HPDE6-E6E7 (cell line): ENCODE measurements around the gene SNRPD3.

Source experiments
- DNase-seq: peaks from one replicate; pipeline ENCODE4 v3.0.0; 2011; ENCODE audit warnings: missing footprints; ENCODE audit errors: extremely low spot score

The SNRPD3 gene

GRCh38 chr22:24567668-24568067 is 11.9 kb downstream of the SNRPD3 start:
- DNase-seq: no peak

- no peak for DNase-seq
Observed at GRCh38 chr22:24571266-24571665, 15.5 kb downstream of the SNRPD3 start.

- DNase-seq: peak; percentile 29
Observed at GRCh38 chr22:24576778-24577177, 21.0 kb downstream of the SNRPD3 start.

- peak; percentile 65 for DNase-seq
Observed at GRCh38 chr22:24578355-24579257, 22.8 kb downstream of the SNRPD3 start.

GRCh38 chr22:24579258-24579601 is 23.4 kb downstream of the SNRPD3 start:
- DNase-seq: no peak

- DNase-seq: peak; percentile 47
Observed at GRCh38 chr22:24580276-24580675, 24.5 kb downstream of the SNRPD3 start.

- DNase-seq: no peak
Observed at GRCh38 chr22:24582056-24582814, 26.4 kb downstream of the SNRPD3 start.

- no peak for DNase-seq
Observed at GRCh38 chr22:24583221-24584165, 27.7 kb downstream of the SNRPD3 start.

GRCh38 chr22:24584166-24584790 is 28.5 kb downstream of the SNRPD3 start:
- DNase-seq: no peak

- DNase-seq: no peak
Observed at GRCh38 chr22:24584871-24585411, 29.1 kb downstream of the SNRPD3 start.

GRCh38 chr22:24585461-24585860 is 29.7 kb downstream of the SNRPD3 start:
- DNase-seq: no peak

GRCh38 chr22:24585927-24586546 is 30.2 kb downstream of the SNRPD3 start:
- DNase-seq: no peak

- no peak for DNase-seq
Observed at GRCh38 chr22:24587251-24587650, 31.5 kb downstream of the SNRPD3 start.

DNA sequence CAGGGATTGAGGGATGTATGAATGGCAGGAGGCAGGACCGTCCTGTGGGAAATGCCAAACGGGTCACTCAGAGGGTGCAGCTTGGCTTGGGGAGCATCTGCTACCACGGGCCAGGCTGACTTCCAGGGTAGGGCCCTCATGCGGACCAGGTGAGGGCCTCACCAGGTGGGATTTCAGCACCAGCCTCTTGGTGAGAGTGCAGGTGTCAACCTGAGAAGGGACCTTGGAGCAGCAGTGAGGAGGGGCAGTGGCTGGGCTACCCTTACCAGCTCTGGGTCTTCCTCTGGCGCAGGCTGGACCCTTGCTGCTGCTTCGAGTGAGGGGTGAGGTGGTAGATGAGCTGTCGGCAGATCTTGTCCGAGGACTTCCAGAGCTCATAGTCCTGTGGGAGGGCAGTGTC is 32.1 kb downstream of the SNRPD3 start:
- DNase-seq: no peak

GRCh38 chr22:24588381-24588756 is 32.6 kb downstream of the SNRPD3 start:
- no peak for DNase-seq

DNA sequence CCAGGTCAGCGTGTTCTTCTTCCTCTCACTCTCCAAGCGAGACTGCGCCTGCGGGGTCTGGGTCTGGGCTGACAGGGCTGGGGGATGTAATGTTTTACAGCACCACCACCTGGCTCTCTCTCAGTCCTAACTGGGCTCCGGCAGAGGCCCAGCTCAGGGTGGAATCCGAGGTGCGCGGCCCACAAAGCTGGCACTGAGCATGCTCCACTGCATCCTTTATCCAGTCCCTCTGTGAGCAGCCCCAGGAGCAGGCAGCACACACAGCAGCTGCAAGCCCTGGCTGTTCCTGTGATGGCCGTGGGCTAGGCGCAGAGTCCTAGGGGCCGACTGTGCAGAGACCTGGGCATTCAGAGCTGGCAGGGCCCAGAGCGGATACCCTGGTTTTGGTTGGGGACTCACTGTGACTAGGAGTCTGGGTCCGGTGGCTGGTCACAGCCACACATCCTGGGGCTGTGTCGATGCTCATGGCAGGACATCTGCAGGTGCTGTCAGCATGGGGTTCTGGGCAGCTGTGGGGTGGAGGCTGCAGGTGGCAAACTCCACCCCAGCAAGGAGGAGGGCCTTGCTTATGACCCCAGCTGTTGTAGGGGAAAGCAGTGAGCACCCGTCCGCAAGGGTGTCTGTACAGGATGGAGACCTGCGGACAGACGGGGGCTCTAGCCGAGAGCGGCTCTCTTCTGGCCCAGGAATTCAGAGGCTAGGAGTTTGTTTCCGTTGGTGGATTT is 33.1 kb downstream of the SNRPD3 start:
- DNase-seq: no peak

DNA sequence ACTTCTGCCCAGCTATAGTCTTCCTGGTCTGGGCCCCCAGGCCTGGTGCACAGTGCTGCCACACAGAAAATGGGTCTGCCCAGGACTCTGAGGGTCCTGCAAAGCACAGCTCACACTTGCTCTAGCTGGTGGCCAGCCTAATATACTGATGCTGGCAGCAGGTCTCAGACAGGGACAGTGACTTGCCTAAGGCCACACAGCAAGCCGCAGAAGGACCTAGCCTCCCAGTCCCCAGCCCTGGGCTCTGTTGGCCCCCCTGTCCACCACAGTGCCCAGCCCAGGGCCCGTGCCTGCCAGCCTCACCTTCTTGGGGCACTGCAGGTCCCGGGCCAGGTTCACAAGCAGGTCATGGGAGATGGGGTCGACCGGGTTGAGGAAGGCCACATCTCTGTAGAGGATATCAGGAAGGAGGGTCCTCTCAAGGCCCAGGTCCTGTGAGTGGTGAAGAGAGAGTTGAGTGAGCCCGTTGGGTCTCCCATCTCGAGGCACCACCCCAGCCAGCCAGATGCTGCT is 33.8 kb downstream of the SNRPD3 start:
- no peak for DNase-seq

GRCh38 chr22:24590596-24591173 is 34.9 kb downstream of the SNRPD3 start:
- DNase-seq: no peak

DNA sequence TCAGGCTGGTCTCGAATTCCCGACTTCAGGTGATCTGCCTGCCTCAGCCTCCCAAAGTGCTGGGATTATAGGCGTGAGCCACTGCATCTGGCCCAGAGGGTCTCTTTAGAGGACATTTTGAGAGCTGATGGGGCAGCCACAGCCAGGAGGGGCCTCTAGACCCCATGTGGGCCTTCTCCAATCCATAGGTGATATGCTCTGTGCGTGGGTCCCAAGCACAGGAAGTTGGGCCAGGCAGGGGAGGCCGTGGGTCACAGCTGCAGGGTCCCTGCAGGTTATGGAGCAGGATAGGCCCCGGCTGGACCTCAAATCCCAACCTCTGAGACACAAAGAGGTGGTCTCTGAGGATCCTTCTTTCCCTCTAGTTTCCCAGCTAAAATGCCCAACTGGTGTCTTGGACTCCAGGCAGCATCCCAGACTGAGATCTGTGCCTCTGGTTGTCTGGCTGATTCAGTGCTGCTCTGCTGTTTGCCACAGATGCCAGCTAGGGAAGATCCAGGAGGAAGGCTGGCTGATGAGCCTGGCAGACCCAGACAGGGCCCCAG is 35.6 kb downstream of the SNRPD3 start:
- no peak for DNase-seq
